HG03558 (cell line): Measurements from ENCODE around the gene PLPPR5.
"Not testable (repeated sequence)": the region's sequence is repeated elsewhere in the genome, so short reads cannot be mapped to it uniquely, and the experiment has no call there.

ENCODE experiments used
- ATAC-seq: cut with Tn5 transposase; IDR thresholded peaks from one replicate; pipeline ENCODE4 v1.9.1; 2021; ENCODE audit warnings: moderate number of reproducible peaks; ENCODE audit not compliant: unreplicated experiment; ENCODE audit errors: extremely low read depth

PLPPR5 gene, protein sequence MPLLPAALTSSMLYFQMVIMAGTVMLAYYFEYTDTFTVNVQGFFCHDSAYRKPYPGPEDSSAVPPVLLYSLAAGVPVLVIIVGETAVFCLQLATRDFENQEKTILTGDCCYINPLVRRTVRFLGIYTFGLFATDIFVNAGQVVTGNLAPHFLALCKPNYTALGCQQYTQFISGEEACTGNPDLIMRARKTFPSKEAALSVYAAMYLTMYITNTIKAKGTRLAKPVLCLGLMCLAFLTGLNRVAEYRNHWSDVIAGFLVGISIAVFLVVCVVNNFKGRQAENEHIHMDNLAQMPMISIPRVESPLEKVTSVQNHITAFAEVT

DNA sequence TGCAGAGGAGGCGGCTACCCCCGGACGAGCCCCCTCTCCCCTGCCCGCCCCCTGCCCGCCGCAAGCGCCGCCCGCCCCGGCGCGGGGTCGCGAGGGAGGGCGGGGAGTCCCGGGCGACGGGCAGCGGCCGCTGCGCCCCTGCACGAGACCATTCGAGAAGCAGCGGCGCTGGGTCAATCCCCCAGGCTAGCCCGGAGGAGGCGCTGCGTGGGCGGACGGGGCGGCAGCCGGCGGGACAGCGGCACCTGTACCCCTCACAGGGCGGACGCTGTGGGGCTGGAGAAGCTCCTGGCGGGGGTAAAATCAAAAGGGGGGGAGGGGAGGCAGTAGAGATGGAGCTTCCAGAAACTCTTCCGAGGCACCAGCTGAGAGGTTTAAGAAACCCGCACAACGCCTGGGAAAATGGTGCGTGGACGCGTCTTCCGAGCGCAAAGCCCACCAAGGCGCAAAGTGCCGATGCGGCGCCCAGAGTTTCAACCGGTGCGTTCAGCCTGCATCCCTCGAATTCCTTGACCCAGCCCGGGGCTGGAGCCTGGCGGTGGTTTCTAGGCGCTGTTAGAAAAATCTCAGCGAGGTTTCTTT, at the start of gene PLPPR5:
Gene PLPPR5 (minus strand): TSS at position 1 of the 582 bp plus-strand sequence. CDS start 190 bp downstream, outside the sequence.
- ATAC-seq = no peak

DNA sequence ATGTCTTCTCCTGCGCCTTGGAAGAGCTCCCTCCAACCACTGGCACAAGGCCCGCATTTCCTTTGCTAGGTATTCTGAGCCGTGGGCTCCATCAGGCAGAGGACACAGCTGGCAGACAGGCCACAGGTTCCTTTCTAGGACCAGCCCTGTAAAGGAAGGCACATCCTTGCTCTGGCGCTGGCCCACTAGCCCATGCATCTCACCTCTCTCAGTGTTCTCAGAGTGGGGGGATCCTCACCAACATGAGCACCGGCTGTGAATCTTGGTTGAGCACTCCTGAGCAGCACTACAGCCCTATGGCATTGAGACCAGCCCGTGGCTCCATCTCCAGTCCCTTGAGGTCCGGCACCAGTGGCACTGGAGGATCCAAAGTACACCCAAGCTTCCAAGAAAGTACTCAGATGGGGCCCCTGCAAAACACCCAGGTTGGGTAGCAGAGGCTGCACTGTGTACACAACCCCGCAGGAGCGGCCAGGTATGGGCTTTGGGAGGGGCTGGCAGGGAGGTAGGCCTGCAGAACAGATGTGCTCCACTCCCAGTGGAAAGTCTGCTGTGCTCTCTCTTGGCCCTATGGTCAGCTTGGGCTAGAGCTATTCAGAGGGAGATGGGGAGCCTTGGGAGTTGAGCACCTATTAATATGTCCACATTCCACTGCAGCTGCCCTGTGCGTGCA, 47.1 kb upstream of the PLPPR5 start:
- ATAC-seq = no peak

GRCh38 chr1:99049745-99050144, 45.1 kb upstream of the PLPPR5 start:
- ATAC-seq = no peak

DNA sequence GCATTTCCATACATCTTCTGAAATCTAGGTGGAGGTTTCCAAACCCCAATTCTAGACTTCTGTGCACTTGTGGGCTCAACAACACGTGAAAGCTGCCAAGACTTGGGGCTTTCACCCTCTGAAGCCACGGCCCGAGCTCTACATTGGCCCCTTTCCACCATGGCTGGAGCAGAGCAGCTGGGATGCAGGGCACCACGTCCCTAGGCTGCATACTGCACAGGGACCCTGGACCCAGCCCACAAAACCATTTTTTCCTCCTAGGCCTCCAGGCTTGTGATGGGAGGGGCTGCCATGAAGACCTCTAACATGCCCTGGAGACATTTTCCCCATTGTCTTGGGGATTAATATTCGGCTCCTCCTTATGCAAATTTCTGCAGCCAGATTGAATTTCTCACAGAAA, 32.1 kb upstream of the PLPPR5 start:
- ATAC-seq = not testable (repeated sequence)

DNA sequence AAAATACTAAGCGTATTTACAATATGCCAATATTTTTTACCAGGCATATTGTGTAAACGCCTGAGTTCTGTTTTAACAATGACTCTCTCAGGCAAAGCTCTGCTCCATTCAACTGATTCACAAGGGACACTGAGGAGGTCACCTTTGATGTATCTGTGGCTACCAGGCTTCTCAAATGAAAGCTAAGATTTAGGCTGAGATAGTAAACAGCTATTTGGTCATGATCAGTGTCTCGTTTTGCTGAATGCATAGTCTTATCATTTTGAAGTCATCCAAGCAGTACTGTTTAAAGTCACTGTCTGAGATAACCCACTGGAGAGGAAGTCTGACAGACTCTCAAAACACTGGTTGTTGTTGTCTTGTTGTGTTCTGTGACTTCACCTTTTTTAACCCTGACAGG, 13.7 kb upstream of the PLPPR5 start:
- no peak for ATAC-seq

- ATAC-seq = no peak
These were observed 13.0 kb upstream of the PLPPR5 start for GRCh38 chr1:99017655-99018054.

DNA sequence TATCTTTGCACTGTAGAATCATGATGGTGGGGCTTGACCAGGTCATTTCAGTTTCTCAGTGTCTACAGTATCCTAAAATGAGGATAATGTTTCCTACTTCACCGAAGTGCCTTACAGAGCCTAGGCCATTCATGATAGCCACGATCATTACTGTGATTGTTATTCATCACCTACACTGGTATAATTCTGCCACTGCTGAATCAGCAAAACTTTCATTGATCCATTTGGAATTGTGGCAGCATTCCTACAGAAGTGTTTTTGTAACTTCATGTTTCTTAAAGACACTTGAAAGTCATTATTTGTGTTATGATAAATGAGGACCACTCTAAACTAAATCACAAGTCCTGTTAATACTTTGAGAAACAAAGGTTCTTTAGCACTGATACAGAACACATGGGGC, 6.0 kb upstream of the PLPPR5 start:
- ATAC-seq = no peak

DNA sequence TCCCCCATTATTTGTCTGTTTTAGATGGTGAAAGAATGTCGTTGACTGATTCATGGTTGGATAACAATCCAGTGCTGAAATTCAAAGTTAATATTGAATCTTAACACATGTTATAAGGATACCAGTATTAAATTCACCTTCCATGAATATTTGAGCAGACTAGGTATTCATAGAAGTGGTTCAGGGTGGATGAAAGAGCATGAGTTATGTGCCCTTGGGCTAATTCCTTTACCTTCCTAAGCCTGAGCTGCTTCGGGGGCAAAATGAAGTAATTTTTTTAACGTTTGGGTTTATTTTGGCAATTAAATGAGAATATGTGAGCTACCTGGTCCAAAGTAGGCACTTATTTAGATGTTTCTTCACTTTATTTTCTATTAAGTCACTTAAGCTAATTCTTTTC, 2.7 kb upstream of the PLPPR5 start:
- ATAC-seq = no peak

- no peak for ATAC-seq
These were observed 879 bp upstream of the PLPPR5 start for GRCh38 chr1:99005537-99005942.

- ATAC-seq = no peak
These were observed 304 bp downstream of the PLPPR5 start for GRCh38 chr1:99004254-99004860.

DNA sequence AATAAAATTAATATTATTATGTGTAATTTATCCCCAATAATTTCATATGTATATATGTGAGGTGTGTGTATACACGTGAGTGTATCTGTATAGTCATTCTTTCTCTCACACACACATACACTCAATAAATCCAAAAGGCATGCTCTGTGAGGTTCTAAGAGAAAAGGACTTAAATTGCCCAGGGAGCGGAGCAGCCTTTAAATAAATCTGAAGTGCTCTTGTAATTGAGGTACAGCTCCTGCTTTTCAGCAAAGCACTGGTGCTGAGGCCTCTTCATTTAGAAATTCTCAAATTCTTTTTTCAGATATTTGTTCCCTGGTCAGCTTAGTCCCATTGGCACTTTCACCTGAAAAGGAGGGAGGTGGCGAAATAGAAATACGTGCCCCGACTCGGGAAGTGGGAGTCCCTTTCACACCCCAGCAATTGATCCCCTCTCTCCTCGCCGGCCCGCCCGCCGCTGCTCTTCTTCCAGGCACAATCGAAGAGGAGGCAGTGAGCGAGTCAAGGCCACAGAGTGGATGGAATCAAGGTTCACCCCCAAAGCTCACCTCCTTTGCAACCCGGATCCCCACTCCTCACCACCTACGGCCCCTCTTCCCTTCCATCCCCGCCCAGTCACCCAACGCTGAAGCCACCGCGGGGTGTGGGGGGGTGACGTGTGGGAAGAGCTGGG, 944 bp downstream of the PLPPR5 start:
- ATAC-seq = no peak

DNA sequence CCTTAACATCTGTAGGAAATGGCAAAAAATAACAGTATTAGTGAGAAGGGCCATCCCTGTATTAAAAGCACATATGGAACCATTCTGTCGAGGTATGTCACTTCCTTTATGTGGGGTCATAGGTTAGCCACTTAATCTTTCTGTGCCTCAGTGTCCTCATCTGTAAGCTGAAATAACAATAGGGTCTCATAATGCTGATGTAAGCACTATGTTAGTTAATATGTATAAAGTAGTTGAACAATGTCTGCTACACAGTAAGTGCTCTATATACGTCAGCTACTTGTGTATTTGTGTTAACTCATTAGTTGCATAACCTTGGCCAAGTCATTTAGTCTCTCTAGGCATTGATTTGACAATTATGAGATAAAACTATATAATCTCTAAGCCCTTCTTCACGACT, 11.8 kb downstream of the PLPPR5 start:
- no peak for ATAC-seq

DNA sequence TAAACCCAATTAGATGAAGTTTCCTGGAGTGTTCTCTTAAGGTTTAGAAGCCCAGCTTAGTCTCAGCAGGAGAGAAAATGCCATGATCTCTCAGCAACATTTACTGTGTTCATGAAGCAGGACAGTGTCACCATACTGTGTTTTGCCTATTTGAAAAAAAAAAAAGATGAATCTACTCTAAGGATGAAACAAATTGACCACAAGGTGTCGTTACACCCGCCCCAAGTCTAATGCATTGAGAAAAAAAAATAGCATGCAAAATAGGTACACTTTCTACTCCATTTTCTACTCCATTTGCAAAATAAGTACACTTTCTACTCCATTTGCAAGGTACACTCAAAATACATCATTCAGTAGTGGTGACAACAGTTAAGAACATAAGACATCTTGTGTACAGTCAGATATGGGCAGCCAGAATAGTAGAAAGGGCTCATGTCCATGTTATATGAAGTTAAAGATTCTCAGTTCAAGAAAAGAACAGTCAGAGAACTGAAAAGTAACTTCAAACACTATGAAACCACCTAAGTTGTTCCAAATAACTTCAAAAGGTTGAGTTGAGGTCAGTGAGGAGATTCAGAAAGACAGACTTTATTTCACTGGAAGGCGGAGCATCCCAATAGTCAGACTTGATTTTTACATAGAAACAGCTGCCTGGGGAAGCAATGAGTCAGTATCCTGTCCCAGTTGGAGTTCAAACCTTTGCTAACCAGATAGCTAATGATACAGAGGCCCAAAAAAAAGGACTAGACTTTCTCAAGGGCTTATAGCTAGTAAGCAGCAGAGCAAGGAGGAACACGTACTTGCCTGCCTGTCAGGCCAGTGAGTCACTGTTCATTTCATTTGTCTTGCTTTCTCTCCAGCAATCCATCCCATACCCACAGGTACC, 13.3 kb downstream of the PLPPR5 start:
- ATAC-seq = no peak

- no peak for ATAC-seq
These were observed 15.1 kb downstream of the PLPPR5 start for GRCh38 chr1:98989556-98989907.

DNA sequence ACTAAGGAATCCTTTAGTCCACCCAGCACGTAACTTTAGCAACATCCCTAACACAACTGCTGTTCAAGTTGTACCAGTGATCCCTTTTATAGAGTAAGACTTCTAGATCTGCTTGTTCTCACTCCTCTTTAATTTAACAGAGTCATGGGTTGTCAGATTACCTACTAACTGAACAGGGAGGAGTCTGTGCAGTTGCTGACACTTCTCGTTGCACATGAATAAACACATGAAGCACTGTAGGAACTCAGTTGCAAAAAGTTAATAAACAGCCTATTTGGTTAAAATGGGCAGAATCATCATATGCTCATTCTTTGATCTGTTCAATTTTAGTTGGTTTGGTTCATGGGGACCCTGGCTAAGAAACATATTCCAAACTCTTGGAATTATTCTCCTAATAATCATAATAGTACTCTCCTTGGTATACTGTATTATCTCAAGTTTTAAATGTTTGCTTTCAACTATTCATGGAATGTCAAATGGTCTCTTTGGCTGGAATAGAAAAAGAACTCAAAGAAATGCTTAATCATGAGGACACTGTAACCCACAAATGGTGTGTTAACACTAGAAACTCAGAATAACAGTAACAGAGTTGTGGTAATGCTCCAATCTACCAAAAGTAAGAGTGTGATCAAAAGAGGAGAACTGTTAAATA, 15.6 kb downstream of the PLPPR5 start:
- no peak for ATAC-seq

GRCh38 chr1:98985687-98986086, 19.0 kb downstream of the PLPPR5 start:
- ATAC-seq = no peak

DNA sequence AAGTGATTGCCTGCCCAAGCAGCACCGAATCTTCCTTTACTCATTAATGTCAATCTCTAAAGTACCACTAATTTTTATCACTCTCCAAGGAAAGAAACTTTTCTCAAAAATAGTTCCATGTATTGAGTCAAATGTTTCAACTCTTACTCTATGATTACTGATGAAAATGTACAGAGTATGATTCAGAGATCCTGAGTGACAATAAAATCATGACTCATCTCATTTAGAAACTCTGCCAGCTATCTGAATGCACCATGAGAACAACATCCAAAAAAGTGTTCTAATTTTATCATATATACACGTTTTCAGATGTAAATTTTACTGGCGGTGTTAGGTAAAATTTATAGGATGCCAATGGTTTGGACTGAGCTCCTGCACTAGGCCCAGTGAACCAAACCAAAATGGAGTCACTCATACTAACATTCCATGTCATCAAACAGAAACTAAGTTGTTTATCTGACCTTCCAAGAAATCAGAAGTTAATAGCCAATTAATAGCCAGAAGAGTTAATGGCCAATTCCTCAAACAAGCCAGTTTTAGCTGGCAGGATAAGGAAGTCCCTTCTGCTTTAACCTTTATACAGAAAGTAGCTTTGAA, 22.6 kb downstream of the PLPPR5 start:
- ATAC-seq = no peak

DNA sequence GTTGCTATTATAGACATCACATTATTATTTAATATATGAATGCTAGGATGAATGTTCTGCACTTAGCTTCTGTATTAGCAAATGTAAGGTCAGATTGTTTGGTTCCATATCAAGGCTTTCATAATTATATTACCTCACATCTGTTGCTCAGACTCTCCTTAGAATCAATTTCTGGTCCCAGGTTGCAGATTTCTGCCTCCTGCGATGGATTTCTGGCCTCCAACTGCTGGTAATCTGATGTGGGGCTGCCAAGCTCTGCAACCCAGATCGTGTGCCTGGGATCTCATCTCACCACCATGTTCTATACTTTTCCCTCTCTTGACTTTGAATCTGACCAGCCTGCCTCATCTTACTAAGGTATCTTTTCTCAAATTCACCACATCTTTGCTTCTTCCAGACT, 25.2 kb downstream of the PLPPR5 start:
- no peak for ATAC-seq

DNA sequence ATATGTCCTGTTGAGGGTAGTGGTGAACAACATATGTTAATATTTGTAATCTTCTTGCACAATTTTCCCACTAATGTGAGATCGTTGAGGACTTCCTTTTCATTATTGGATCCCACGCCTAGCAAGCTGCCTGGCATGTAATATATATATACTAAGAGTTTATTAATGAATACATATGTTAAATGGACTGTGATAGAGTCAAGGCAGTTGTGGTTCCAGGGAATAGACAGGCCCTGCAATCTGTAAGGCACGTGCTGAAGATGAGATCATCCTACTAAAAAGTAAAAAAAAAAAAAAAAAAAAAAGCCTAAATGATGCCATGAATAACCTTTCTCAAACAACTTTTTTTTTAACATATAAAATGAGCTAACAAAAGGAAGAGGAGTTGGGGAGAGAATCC, 28.9 kb downstream of the PLPPR5 start:
- ATAC-seq = no peak
